ENCODE data around the gene THSD7A.

THSD7A gene, protein sequence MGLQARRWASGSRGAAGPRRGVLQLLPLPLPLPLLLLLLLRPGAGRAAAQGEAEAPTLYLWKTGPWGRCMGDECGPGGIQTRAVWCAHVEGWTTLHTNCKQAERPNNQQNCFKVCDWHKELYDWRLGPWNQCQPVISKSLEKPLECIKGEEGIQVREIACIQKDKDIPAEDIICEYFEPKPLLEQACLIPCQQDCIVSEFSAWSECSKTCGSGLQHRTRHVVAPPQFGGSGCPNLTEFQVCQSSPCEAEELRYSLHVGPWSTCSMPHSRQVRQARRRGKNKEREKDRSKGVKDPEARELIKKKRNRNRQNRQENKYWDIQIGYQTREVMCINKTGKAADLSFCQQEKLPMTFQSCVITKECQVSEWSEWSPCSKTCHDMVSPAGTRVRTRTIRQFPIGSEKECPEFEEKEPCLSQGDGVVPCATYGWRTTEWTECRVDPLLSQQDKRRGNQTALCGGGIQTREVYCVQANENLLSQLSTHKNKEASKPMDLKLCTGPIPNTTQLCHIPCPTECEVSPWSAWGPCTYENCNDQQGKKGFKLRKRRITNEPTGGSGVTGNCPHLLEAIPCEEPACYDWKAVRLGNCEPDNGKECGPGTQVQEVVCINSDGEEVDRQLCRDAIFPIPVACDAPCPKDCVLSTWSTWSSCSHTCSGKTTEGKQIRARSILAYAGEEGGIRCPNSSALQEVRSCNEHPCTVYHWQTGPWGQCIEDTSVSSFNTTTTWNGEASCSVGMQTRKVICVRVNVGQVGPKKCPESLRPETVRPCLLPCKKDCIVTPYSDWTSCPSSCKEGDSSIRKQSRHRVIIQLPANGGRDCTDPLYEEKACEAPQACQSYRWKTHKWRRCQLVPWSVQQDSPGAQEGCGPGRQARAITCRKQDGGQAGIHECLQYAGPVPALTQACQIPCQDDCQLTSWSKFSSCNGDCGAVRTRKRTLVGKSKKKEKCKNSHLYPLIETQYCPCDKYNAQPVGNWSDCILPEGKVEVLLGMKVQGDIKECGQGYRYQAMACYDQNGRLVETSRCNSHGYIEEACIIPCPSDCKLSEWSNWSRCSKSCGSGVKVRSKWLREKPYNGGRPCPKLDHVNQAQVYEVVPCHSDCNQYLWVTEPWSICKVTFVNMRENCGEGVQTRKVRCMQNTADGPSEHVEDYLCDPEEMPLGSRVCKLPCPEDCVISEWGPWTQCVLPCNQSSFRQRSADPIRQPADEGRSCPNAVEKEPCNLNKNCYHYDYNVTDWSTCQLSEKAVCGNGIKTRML (N-terminal part only)

DNA sequence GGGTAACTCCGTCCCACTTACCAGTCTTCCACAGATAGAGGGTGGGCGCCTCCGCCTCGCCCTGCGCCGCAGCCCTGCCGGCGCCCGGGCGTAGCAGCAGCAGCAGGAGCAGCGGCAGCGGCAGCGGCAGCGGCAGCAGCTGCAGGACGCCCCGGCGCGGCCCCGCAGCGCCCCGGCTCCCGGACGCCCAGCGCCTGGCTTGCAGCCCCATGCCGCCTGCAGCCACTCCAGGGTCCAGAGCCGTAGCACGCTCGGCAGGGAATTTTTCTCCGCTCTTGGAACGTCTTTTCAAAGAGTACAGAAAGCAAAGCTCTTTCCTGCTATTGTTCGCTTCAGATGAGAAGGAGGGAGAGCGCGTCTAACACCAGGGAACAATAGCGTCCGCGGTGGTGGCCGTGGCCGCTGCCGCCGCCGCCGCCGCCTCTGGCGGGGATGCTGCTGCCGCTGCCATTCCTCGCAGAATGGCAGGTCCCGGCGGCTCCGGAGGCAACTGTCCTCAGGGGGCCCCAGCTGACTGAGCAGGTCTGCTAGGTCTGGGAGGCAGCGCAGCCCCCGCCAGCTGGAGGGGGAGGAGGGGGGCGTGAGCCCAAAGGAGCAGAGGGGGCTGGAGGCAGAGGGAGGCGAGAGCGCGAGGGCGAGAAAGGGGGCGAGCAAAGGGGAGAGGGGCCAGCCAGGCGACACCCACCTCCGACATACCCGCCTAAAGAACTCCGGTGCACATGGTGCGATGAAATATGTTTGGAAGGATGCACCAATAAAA, at the start of gene THSD7A:
Gene THSD7A (minus strand): TSS at position 463 of the 760 bp plus-strand sequence. CDS start 252 bp downstream, at position 211.
- Mint-ChIP-seq H3K27me3 (peaks cover 18% of the 10 kb centered on the region), H3K4me1 (ENCODE audit: low read depth) (peaks cover 13% of the 10 kb centered on the region)

DNA sequence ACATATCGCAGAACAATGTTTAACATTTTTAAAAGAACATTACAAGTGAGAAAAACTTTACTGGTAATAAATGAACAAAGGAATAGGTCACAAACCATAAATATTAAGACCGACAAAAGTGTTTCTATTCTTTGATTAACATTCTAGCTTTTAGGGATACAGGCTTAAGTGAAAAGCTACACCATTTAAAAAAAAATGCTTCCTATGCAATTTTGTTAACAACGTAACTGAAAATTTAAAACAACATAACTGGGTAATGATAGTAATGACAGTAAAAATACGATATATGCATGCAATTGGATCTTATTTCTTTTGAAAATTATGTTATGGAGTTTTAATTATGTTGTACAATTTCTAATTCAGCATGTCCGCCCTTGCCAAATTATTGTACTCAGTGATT, 49.7 kb upstream of the THSD7A start:
- Mint-ChIP-seq H3K36me3 (no peaks in the 10 kb centered on the region), H3K4me1 (ENCODE audit: low read depth) (no peaks in the 10 kb centered on the region), H3K9me3 (ENCODE audit: low read depth) (peaks cover 6% of the 10 kb centered on the region), H3K27ac (no peak overlapping the region), H3K4me3 (no peak overlapping the region), H3K27me3 (no peaks in the 10 kb centered on the region)

More for the DNA sequence above, at the start of gene THSD7A:
- H3K4me3 Mint-ChIP-seq, result peak within 1 kb of the TSS; percentile 42
- no peaks in the 10 kb centered on the region for H3K36me3 Mint-ChIP-seq
- no peak within 1 kb of the TSS for H3K27ac Mint-ChIP-seq
- H3K9me3 Mint-ChIP-seq (ENCODE audit: low read depth), result no peaks in the 10 kb centered on the region

DNA sequence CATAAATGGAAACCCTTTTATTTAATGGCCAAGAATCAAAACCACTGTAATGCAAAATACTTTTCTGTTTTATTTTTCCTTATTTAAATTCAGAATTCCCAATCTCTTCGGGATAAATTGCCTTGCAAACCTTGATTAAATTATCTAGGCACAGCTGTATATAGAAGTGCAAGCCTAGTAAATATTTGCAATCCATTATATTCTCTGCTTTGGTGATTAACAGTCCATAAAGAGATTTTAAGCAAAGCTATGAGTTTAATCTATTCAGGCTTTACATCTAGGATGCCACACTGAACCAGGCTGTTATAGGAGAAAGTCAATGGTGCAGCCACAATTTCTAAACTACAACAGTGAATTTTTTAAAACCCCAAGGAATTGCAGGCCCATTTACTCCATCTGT, 43.6 kb upstream of the THSD7A start:
- H3K36me3 Mint-ChIP-seq, result no peaks in the 10 kb centered on the region
- no peak overlapping the region for H3K4me3 Mint-ChIP-seq
- H3K9me3 Mint-ChIP-seq (ENCODE audit: low read depth), result peaks cover 6% of the 10 kb centered on the region
- no peaks in the 10 kb centered on the region for H3K4me1 Mint-ChIP-seq (ENCODE audit: low read depth)
- H3K27me3 Mint-ChIP-seq, result no peaks in the 10 kb centered on the region
- H3K27ac Mint-ChIP-seq, result no peak overlapping the region

DNA sequence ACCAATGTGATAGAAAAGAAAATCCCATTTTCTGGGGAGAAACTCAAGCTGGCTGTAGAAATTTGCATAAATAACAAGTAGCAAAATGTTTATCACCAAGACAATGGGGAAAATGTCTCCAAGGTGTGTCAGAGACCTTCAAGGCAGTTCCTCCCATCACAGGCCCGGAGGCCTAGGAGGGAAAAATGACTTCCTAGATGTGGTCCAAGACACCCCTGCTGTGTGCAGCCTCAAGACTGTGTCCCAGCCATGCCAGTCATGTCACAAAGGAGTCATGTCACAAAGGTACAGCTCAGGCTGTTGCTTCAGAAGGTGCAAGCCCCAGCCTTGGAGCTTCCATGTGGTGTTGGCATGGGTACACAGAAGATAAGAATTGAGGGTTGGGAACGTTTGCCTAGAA, 33.7 kb upstream of the THSD7A start:
- H3K27ac Mint-ChIP-seq, result no peak overlapping the region
- peaks cover 9% of the 10 kb centered on the region for H3K9me3 Mint-ChIP-seq (ENCODE audit: low read depth)
- H3K4me3 Mint-ChIP-seq, result no peak overlapping the region

DNA sequence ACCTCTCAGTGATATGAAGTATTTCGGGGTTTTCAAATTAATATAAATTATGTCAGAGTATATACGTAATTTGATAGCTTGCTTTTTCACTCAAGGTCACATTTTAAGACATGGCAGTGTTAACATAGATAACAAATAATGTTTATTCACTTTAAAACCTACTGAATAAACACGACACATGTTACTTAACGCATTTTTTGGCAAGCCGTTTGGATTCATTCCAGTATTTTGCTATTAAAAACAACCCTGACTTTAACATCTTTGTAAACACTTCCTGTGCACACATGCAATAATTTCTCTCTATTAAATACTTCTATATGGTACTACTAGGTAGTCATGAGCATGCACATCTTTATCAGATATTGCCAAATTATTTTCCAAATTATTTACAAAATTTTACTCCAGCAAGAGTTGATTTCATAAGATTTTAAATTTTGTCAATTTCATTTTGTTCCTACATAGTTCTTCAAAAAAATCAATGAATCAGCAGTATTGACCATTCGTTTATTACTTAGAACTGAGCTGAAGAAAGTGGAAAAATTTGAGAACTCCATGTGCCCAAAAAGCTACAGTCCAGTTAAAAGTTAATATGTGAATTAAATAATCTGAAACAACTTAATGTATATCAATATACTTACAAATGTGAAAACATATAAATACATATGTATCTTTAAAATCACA, 26.8 kb upstream of the THSD7A start:
- Mint-ChIP-seq H3K4me3 (no peak overlapping the region), H3K27ac (no peak overlapping the region), H3K4me1 (ENCODE audit: low read depth) (no peaks in the 10 kb centered on the region), H3K36me3 (no peaks in the 10 kb centered on the region), H3K9me3 (ENCODE audit: low read depth) (no peaks in the 10 kb centered on the region), H3K27me3 (no peaks in the 10 kb centered on the region)

More for the DNA sequence above, 33.7 kb upstream of the THSD7A start:
- Mint-ChIP-seq H3K36me3 (no peaks in the 10 kb centered on the region), H3K4me1 (ENCODE audit: low read depth) (no peaks in the 10 kb centered on the region), H3K27me3 (no peaks in the 10 kb centered on the region)

DNA sequence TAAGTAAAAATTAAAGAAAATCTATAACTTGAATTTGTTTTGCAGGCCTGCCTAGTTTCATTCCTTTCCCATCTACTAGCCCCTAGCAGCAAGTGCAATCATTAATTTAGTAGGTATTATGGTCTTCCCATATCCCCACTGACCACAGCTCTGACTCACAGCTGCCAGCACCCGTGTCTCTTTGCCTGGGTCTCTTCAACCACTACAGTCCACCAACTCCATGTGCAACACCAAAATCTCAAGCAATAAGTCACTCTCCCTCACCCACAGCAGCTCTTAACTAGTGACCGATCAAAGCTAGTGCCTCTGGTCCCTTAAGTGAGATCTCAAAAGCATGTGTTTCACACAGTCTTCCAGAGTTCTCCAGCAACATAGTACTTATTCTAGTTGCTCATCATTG, 26.0 kb upstream of the THSD7A start:
- Mint-ChIP-seq H3K4me1 (ENCODE audit: low read depth) (no peaks in the 10 kb centered on the region), H3K4me3 (no peak overlapping the region), H3K36me3 (no peaks in the 10 kb centered on the region)

DNA sequence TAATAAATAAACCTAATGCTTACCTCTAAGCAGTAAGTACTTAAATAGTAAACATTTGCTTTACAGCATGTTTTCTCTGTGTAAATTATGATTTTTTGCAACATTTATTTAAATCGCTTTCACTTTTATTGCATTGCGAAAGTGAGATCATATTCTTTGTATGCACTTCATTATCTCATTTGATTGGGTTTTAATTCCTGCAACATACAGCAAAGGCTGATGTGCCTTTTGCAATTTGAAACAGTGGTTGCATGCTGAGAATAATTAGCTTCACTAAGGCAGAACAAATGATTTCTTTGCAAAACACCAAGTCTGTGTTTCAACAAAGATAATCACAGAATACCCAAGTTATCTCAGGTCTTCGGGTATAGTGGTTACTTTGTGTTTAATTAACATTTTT, 16.3 kb upstream of the THSD7A start:
- Mint-ChIP-seq H3K36me3 (no peaks in the 10 kb centered on the region), H3K27ac (no peak overlapping the region), H3K27me3 (no peaks in the 10 kb centered on the region), H3K9me3 (ENCODE audit: low read depth) (no peaks in the 10 kb centered on the region), H3K4me3 (no peak overlapping the region), H3K4me1 (ENCODE audit: low read depth) (no peaks in the 10 kb centered on the region)

More for the DNA sequence above, 26.0 kb upstream of the THSD7A start:
- H3K9me3 Mint-ChIP-seq (ENCODE audit: low read depth), result no peaks in the 10 kb centered on the region
- H3K27me3 Mint-ChIP-seq, result no peaks in the 10 kb centered on the region
- no peak overlapping the region for H3K27ac Mint-ChIP-seq

DNA sequence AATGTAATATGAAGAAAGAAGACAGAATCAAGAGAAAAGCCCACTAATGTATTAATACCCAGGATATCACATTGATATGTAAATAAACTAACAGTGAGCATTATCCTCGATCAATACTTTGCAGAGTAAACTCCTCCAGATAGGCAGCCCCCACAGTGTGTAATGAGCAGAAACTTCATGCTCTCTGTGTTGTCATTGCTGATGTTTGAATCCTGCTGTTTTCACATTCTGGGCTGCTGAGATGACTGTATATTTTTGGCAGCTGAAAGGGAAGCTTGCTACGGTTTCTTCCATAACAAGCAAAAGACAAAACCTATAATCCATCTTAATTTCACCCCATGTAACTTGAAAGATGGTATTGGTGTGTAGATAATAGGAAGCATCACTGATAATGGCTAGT, 15.3 kb upstream of the THSD7A start:
- no peak overlapping the region for H3K4me3 Mint-ChIP-seq
- H3K36me3 Mint-ChIP-seq, result no peaks in the 10 kb centered on the region
- H3K4me1 Mint-ChIP-seq (ENCODE audit: low read depth), result no peaks in the 10 kb centered on the region
- H3K27me3 Mint-ChIP-seq, result no peaks in the 10 kb centered on the region
- no peaks in the 10 kb centered on the region for H3K9me3 Mint-ChIP-seq (ENCODE audit: low read depth)
- H3K27ac Mint-ChIP-seq, result no peak overlapping the region

DNA sequence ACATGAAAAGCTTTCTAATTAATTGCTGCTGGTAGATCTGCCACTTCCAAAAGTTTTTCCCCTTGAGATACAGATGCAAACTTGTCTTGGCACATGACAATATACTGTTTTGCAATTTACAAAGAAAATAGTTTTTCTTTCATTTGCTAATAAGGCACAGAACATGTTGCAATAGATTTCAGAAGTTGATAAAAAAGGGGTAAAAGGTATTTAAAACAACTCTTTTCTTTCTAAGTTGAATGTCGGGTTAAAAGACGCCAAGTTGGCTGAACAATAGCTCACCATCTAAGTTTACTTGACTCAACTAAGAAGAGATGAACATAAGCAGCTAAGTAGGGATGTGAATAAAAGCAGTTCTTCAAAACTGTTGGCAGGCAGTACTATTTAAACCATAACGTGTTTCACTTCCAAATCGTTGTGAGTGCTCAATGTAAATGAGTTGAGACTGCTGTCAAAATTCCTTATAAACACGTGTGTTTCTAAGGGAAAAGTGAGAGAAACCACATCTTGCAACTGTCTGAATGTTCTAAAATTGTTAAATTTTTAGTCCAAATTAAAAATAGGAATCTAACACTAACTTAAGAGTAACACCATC, 14.5 kb upstream of the THSD7A start:
- Mint-ChIP-seq H3K4me3 (no peak overlapping the region), H3K4me1 (ENCODE audit: low read depth) (no peaks in the 10 kb centered on the region), H3K9me3 (ENCODE audit: low read depth) (no peaks in the 10 kb centered on the region), H3K36me3 (no peaks in the 10 kb centered on the region), H3K27me3 (no peaks in the 10 kb centered on the region), H3K27ac (no peak overlapping the region)

DNA sequence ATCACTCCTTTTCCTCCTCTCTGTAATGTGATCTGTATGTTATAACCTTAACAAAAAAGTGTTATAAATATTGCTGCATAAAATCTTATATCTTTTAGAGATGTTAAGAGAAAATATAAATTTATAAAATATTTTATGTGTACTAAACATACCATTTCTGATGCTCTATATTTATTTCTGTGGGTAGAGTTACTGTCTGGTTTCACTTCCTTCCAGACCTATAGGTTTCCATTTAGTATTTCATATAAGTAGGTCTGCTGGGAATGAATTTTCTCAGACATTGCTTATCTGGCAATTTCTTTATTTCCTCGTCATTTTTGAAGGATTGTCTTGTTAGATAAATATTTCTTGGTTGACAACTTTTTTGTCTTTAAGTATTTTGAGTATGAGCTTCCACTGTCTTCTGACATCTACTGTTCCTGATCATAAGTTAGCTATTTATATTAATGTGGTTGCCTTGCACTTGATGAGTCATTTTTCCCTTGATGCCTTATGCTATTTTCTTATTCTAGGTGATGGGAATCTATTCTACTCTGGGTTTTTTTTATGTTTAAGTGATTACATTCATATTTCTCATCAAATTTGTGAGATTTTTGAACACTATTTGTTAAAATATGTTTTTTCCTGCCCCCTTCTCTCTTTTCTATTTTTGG, 11.2 kb upstream of the THSD7A start:
- no peaks in the 10 kb centered on the region for H3K4me1 Mint-ChIP-seq (ENCODE audit: low read depth)
- no peaks in the 10 kb centered on the region for H3K36me3 Mint-ChIP-seq
- H3K4me3 Mint-ChIP-seq, result no peak overlapping the region
- H3K27ac Mint-ChIP-seq, result no peak overlapping the region
- no peaks in the 10 kb centered on the region for H3K27me3 Mint-ChIP-seq
- no peaks in the 10 kb centered on the region for H3K9me3 Mint-ChIP-seq (ENCODE audit: low read depth)

DNA sequence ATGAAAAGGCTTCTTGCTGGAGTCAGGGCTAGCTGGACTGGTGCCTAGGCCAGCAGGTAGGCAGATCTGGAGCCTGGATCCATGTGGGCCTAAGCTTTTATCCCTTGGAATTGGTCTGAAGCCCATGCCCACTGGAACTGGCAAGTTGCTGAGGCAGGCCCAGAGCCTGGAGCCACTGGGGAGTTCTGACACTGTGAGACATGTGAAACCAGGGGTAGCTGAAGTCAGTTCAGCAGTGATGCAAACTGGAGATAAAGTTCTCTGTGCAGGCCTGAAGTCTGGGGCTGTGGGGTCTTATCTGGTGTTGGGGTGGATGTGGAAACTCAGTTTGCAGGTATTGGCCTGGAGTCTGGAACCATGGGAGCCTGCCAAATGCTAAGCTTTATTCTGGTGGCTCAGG, 9.7 kb upstream of the THSD7A start:
- Mint-ChIP-seq H3K36me3 (no peaks in the 10 kb centered on the region), H3K4me1 (ENCODE audit: low read depth) (no peaks in the 10 kb centered on the region), H3K4me3 (no peak overlapping the region), H3K27ac (no peak overlapping the region), H3K9me3 (ENCODE audit: low read depth) (no peaks in the 10 kb centered on the region), H3K27me3 (no peaks in the 10 kb centered on the region)

DNA sequence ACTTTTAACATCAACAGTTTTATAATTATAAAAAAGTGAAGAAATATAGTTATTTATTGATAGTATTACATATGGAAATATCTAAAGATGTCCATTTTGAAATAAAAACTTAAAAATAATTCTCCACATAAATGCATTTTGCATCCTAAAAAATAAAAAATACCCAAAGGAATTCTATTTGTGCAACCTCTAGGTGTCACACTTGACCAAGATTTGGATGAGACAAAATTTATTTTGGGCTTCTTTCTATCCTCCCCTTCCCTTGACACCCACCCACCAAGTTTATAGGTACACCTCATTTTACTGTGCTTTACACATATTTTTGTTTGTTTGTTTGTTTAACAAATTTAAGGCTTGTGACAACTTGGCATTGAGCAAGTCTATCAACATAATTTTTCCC, 3.3 kb upstream of the THSD7A start:
- Mint-ChIP-seq H3K36me3 (no peaks in the 10 kb centered on the region), H3K9me3 (ENCODE audit: low read depth) (no peaks in the 10 kb centered on the region), H3K4me1 (ENCODE audit: low read depth) (peaks cover 13% of the 10 kb centered on the region), H3K4me3 (no peak overlapping the region), H3K27ac (no peak overlapping the region), H3K27me3 (peaks cover 13% of the 10 kb centered on the region)

DNA sequence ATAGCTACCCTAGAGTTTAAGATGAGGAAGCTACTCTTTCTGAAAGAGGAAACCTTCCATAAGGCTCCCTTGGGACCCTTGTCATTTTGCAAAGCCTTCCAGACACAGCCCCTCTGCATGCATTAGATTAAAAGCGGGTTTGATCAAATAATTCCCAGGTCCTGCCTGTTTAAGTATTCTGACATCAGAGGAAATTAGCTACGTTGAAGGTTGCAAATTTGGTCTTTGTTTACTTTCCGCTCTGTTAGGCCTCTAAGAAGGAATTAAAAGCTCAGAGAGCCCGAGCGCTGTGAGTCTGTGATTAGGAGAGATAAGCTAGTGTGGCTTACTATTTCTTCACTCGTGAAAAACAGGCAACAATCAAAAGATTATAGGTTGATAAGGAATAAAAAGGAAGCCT, 1.4 kb upstream of the THSD7A start:
- H3K4me1 Mint-ChIP-seq (ENCODE audit: low read depth), result peaks cover 13% of the 10 kb centered on the region
- no peaks in the 10 kb centered on the region for H3K36me3 Mint-ChIP-seq
- H3K9me3 Mint-ChIP-seq (ENCODE audit: low read depth), result no peaks in the 10 kb centered on the region

More for the DNA sequence above, 1.4 kb upstream of the THSD7A start:
- Mint-ChIP-seq H3K27ac (no peak overlapping the region), H3K4me3 (no peak overlapping the region), H3K27me3 (peaks cover 16% of the 10 kb centered on the region)
